HepG2 (cell line): ENCODE data around the gene DEFB128. TPM values are rescaled to one million over a fixed set of nuclear protein-coding genes. Genes with fewer than 3 reads are reported as not detected.

Experiments
- ATAC-seq: fragments of 200-7000 bp; cut with Tn5 transposase; 3 replicates; pipeline ENCODE4 v1.9.1; 2020; ENCODE audit warnings: mild to moderate bottlenecking, moderate library complexity
- BruUV-seq: library from RNA; stranded (reverse); fragments of 400-500 nt; replicated peaks from 2 replicates; lab custom pipeline; 2021; lab: Mats Ljungman, UMichigan
- CTCF ChIA-PET: fragments of 300-600 bp; formaldehyde crosslinking; extraction: SDS; loops from one replicate; lab custom pipeline; 2021; ENCODE audit warnings: low total read pairs, inconsistent platforms, low intra/inter-chr PET ratio; lab: Yijun Ruan, JAX
- POLR2A ChIA-PET: fragments of 350-600 bp; sonication (Branson Sonifier 250); formaldehyde crosslinking; loops from one replicate; lab custom pipeline; 2020; ENCODE audit warnings: antibody characterized with exemption, inconsistent platforms; lab: Yijun Ruan, JAX
- DNase-seq: peaks from one replicate; pipeline ENCODE4 v3.0.0-alpha.2; 2015; ENCODE audit warnings: low spot score
- FAIRE-seq: peaks from 3 replicates; lab custom pipeline; 2011; peaks lifted over from hg19 to GRCh38; lab: Jason Lieb, UNC
- H2AFZ ChIP-seq: one replicate; pipeline ENCODE4 v1.6.1; 2011; ENCODE audit warnings: low read length, inconsistent platforms
- H3K27ac ChIP-seq: fragments of 300-600 bp; 3 replicates; pipeline ENCODE4 v1.8.0; 2011; ENCODE audit warnings: mixed run types, mild to moderate bottlenecking, mixed read lengths, low read length, inconsistent platforms; ENCODE audit not compliant: insufficient read depth; ENCODE audit errors: extremely low read length
- H3K27me3 ChIP-seq, 2 experiments: fragments of 200-600 bp in 1 of 2; 2 replicates in 1 of 2; 3 replicates in 1 of 2; pipeline versions ENCODE4 v1.6.0 to v1.8.0; 2011; ENCODE audit warnings: low read length in 2 of 2, mild to moderate bottlenecking in 2 of 2, moderate library complexity in 2 of 2, inconsistent platforms in 1 of 2; ENCODE audit not compliant: insufficient read depth in 2 of 2, control insufficient read depth in 1 of 2
- H3K36me3 ChIP-seq, 2 experiments: fragments of 200-600 bp in 1 of 2; replicated peaks in 1 of 2; 2 replicates in 1 of 2; 3 replicates in 1 of 2; pipeline versions ENCODE4 v1.5.1 to v1.8.0; 2011; ENCODE audit warnings: low read length in 2 of 2, inconsistent platforms in 1 of 2; ENCODE audit not compliant: insufficient read depth in 2 of 2, control insufficient read depth in 1 of 2
- H3K4me1 ChIP-seq: 2 replicates; pipeline ENCODE4 v1.5.1; 2012; ENCODE audit warnings: low read length, inconsistent platforms; ENCODE audit not compliant: insufficient read depth
- H3K4me2 ChIP-seq: 2 replicates; pipeline ENCODE4 v1.6.0; 2011; ENCODE audit warnings: low read depth, low read length, inconsistent platforms
- H3K4me3 ChIP-seq, 3 experiments: fragments of 200-600 bp in 1 of 3; sonication (generic), shearing (Covaris generic) in 1 of 3; replicated peaks in 1 of 3; 2 replicates each; pipeline ENCODE4 v1.5.1; 2011 to 2016; ENCODE audit warnings: low read length in 3 of 3, inconsistent platforms in 2 of 3, low read depth in 2 of 3, mild to moderate bottlenecking in 2 of 3, control low read depth in 1 of 3, mixed read lengths in 1 of 3; ENCODE audit not compliant: insufficient read depth in 1 of 3
- H3K79me2 ChIP-seq: one replicate; pipeline ENCODE4 v1.6.1; 2011; ENCODE audit warnings: low read length, inconsistent platforms; ENCODE audit not compliant: insufficient read depth
- H3K9ac ChIP-seq: 2 replicates; pipeline ENCODE4 v1.6.0; 2011; ENCODE audit warnings: mild to moderate bottlenecking, low read depth, low read length, inconsistent platforms; ENCODE audit not compliant: insufficient read depth
- H3K9me3 ChIP-seq: 2 replicates; pipeline ENCODE4 v1.5.1; 2012; ENCODE audit warnings: mild to moderate bottlenecking, low read length
- H4K20me1 ChIP-seq: 2 replicates; pipeline ENCODE4 v1.6.0; 2011; ENCODE audit warnings: inconsistent platforms, mild to moderate bottlenecking, low read length, moderate library complexity; ENCODE audit not compliant: insufficient read depth
- HNRNPH1 ChIP-seq: fragments of 200-400 bp; formaldehyde crosslinking; optimal IDR thresholded peaks from 2 replicates; pipeline ENCODE3; 2017; ENCODE audit warnings: mild to moderate bottlenecking, low read depth, low read length
- HOXA3 ChIP-seq: sonication (generic); formaldehyde crosslinking; IDR thresholded peaks from 2 replicates; pipeline ENCODE4 v1.5.0; 2020; ENCODE audit warnings: missing genetic modification reagents
- KDM6A ChIP-seq: IDR thresholded peaks from 2 replicates; pipeline ENCODE4 v1.6.1; 2016; ENCODE audit warnings: low read depth
- SETDB1 ChIP-seq: sonication (generic); formaldehyde crosslinking; IDR thresholded peaks from 2 replicates; pipeline ENCODE4 v1.5.1; 2020; ENCODE audit warnings: missing genetic modification reagents, mild to moderate bottlenecking, borderline replicate concordance
- SMAD9 ChIP-seq: sonication (generic); formaldehyde crosslinking; IDR thresholded peaks from 2 replicates; pipeline ENCODE4 v1.5.1; 2020; ENCODE audit warnings: mild to moderate bottlenecking, missing genetic modification reagents
- SRSF4 ChIP-seq: fragments of 200-400 bp; formaldehyde crosslinking; IDR thresholded peaks from one replicate; pipeline ENCODE4 v1.6.1; 2018; ENCODE audit warnings: mild to moderate bottlenecking, low read depth, low read length, moderate library complexity; ENCODE audit not compliant: poor library complexity, severe bottlenecking
- STAT5B ChIP-seq: sonication (generic); formaldehyde crosslinking; IDR thresholded peaks from 2 replicates; pipeline ENCODE4 v1.4.0; 2020; ENCODE audit warnings: missing genetic modification reagents
- TMF1 ChIP-seq: sonication (generic); formaldehyde crosslinking; IDR thresholded peaks from 2 replicates; pipeline ENCODE4 v1.8.1; 2022; ENCODE audit warnings: low read depth, missing genetic modification reagents
- ZNF383 ChIP-seq: sonication (generic); formaldehyde crosslinking; IDR thresholded peaks from 2 replicates; pipeline ENCODE4 v1.4.0; 2020; ENCODE audit warnings: missing genetic modification reagents, mild to moderate bottlenecking, borderline replicate concordance
- ZNF543 ChIP-seq: sonication (generic); formaldehyde crosslinking; IDR thresholded peaks from 2 replicates; pipeline ENCODE4 v1.4.0; 2020; ENCODE audit warnings: mild to moderate bottlenecking, missing genetic modification reagents
- ZNF660 ChIP-seq: sonication (generic); formaldehyde crosslinking; IDR thresholded peaks from 2 replicates; pipeline ENCODE4 v1.5.1; 2020; ENCODE audit warnings: mild to moderate bottlenecking, low read depth, missing genetic modification reagents, borderline replicate concordance
- ZNF75D ChIP-seq: sonication (generic); formaldehyde crosslinking; IDR thresholded peaks from 2 replicates; pipeline ENCODE4 v1.8.1; 2023; ENCODE audit warnings: missing genetic modification reagents, mild to moderate bottlenecking, borderline replicate concordance
- ZNF850 ChIP-seq: sonication (generic); formaldehyde crosslinking; conservative IDR thresholded peaks from 2 replicates; pipeline ENCODE4 v1.9.0; 2021; ENCODE audit warnings: mild to moderate bottlenecking, missing genetic modification reagents
- WGBS: methylation state at CpG from one replicate; pipeline ENCODE4 v1.1.6; 2017; ENCODE audit warnings: low lambda C conversion rate; 5-methylcytosine and 5-hydroxymethylcytosine counted together
- in situ Hi-C: cut with HindIII; loops from 2 replicates; pipeline ENCODE4 v1.10.0; 2017; ENCODE audit warnings: low pct_unique_long_range_greater_than_20kb; ENCODE audit not compliant: extremely low pct_ligation_motif_present
- intact Hi-C: fragments of 100-400 bp; cut with micrococcal nuclease; formaldehyde crosslinking; loops from one replicate; pipeline ENCODE4 v1.10.0; 2022; ENCODE audit not compliant: unreplicated experiment
- polyA plus RNA-seq, 8 experiments: library from polyadenylated mRNA; depleted of rRNA in 3 of 8; stranded (reverse) in 7 of 8; unstranded in 1 of 8; fragments of >200 nt; fragmentation: Illumina TruSeq in 4 of 8; extraction: Trizol in 4 of 8; gene quantifications; 2 replicates each; pipeline versions ENCODE4 v1.2.1 to v1.2.3, GENCODE V29; 2011 to 2016; ENCODE audit warnings: low read depth in 4 of 8, missing spikeins in 1 of 8, mixed read lengths in 1 of 8; ENCODE audit not compliant: insufficient read depth in 1 of 8
- total RNA-seq, 5 experiments: library from RNA; depleted of rRNA; stranded (reverse); fragments of >200 nt; fragmentation: Illumina TruSeq; extraction: Trizol; gene quantifications; 2 replicates each; pipeline ENCODE4 v1.2.3, GENCODE V29; 2016; ENCODE audit warnings: low read depth in 1 of 5
- TF ChIP-seq, protein P1 (sequence below), 2 experiments: fragments of 450-650 bp in 1 of 2; sonication (generic) in 1 of 2; formaldehyde crosslinking; IDR thresholded peaks; 2 replicates each; pipeline versions ENCODE4 v1.5.0 to v1.8.0; 2020 to 2022; ENCODE audit warnings: mild to moderate bottlenecking in 1 of 2, missing genetic modification reagents in 1 of 2
- TF ChIP-seq, protein P2 (sequence below): sonication (generic); formaldehyde crosslinking; IDR thresholded peaks from 2 replicates; pipeline ENCODE4 v1.4.0; 2020; ENCODE audit warnings: missing genetic modification reagents
- TF ChIP-seq, protein P3 (sequence below): sonication (generic); formaldehyde crosslinking; IDR thresholded peaks from 2 replicates; pipeline ENCODE4 v1.5.0; 2020; ENCODE audit warnings: mild to moderate bottlenecking, missing genetic modification reagents

Gene DEFB128
- total and polyA plus RNA-seq, 2 of the 13 experiments (the other 11 are each of a cell fraction or from before 2014, with no cell fraction given) = not detected

DNA sequence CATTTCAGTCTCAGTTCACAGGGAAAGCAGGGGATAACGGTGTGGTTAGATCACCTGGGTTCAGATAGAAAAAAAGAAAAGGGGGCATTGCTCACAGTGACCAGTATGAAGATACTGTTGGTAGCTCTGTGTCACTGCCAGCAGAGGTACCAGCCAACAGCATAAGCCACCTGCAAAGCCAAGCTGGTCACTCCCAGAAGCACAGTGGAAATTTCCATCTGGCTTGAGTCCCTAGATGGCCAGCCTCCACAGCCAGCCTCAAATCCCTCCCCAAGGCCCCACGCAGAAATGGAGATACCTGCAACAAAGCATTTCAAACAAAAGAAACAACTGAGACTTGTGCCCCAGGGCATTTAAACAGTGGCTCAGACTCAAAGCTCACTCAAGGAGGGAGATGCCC lies 20.6 kb downstream of the DEFB128 start:
- TF ChIP-seq STAT5B (CRISPR knock-in tag) (no peak), HOXA3 (CRISPR knock-in tag) (no peak), ZNF850 (CRISPR knock-in tag) (no peak), ZNF543 (CRISPR knock-in tag) (no peak), TMF1 (CRISPR knock-in tag) (no peak), ZNF383 (CRISPR knock-in tag) (no peak), SETDB1 (CRISPR knock-in tag) (no peak), ZNF75D (CRISPR knock-in tag) (no peak), ZNF660 (CRISPR knock-in tag) (no peak), SMAD9 (CRISPR knock-in tag) (no peak), SRSF4 (no peak), HNRNPH1 (no peak), KDM6A (no peak)
- TF ChIP-seq, protein P1, sequence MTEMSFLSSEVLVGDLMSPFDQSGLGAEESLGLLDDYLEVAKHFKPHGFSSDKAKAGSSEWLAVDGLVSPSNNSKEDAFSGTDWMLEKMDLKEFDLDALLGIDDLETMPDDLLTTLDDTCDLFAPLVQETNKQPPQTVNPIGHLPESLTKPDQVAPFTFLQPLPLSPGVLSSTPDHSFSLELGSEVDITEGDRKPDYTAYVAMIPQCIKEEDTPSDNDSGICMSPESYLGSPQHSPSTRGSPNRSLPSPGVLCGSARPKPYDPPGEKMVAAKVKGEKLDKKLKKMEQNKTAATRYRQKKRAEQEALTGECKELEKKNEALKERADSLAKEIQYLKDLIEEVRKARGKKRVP (CRISPR knock-in tag; IDR thresholded peaks at IDR 0.05) = no peak
- TF ChIP-seq, protein P2, sequence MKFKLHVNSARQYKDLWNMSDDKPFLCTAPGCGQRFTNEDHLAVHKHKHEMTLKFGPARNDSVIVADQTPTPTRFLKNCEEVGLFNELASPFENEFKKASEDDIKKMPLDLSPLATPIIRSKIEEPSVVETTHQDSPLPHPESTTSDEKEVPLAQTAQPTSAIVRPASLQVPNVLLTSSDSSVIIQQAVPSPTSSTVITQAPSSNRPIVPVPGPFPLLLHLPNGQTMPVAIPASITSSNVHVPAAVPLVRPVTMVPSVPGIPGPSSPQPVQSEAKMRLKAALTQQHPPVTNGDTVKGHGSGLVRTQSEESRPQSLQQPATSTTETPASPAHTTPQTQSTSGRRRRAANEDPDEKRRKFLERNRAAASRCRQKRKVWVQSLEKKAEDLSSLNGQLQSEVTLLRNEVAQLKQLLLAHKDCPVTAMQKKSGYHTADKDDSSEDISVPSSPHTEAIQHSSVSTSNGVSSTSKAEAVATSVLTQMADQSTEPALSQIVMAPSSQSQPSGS (CRISPR knock-in tag) = no peak
- TF ChIP-seq, protein P3, sequence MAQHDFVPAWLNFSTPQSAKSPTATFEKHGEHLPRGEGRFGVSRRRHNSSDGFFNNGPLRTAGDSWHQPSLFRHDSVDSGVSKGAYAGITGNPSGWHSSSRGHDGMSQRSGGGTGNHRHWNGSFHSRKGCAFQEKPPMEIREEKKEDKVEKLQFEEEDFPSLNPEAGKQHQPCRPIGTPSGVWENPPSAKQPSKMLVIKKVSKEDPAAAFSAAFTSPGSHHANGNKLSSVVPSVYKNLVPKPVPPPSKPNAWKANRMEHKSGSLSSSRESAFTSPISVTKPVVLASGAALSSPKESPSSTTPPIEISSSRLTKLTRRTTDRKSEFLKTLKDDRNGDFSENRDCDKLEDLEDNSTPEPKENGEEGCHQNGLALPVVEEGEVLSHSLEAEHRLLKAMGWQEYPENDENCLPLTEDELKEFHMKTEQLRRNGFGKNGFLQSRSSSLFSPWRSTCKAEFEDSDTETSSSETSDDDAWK (CRISPR knock-in tag) = no peak
- ChIA-PET POLR2A (no interaction called here), CTCF (no interaction called here)
- no peaks in the 10 kb centered on the region for H3K36me3 ChIP-seq
- H3K4me3 ChIP-seq = no peak overlapping the region
- H3K9ac ChIP-seq = no peak overlapping the region
- intact Hi-C loops (no loop called here), in situ Hi-C loops (no loop called here)
- H2AFZ ChIP-seq = no peak overlapping the region
- FAIRE-seq (no peak), ATAC-seq (no peak), DNase-seq (no peak)
- BruUV-seq = no TSS peak
- no peaks in the 10 kb centered on the region for H3K4me1 ChIP-seq
- H3K79me2 ChIP-seq = no peaks in the 10 kb centered on the region
- H3K27me3 ChIP-seq = peaks cover 1 to 2% of the 10 kb centered on the region in 2 experiments; a peak in 3 of 5 replicates
- WGBS = 7% methylated on average over 2 of the region's 2 CpGs
- H4K20me1 ChIP-seq = no peaks in the 10 kb centered on the region
- H3K27ac ChIP-seq = no peak overlapping the region
- H3K9me3 ChIP-seq = no peaks in the 10 kb centered on the region
- no peak overlapping the region for H3K4me2 ChIP-seq
